Hematopoietic multipotent progenitor cell treated with erythropoietin and hydrocortisone succinate and interleukin-3 and kit ligand, for 15 days (in vitro differentiated cells): ENCODE measurements around the gene CDK2AP2.
"Not testable (repeated sequence)": the region's sequence is repeated elsewhere in the genome, so short reads cannot be mapped to it uniquely, and the experiment has no call there.

Experiments used
- DNase-seq: peaks from one replicate; pipeline ENCODE4 v3.0.0-alpha.2; 2015; ENCODE audit warnings: low spot score

CDK2AP2 gene, protein sequence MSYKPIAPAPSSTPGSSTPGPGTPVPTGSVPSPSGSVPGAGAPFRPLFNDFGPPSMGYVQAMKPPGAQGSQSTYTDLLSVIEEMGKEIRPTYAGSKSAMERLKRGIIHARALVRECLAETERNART

DNA sequence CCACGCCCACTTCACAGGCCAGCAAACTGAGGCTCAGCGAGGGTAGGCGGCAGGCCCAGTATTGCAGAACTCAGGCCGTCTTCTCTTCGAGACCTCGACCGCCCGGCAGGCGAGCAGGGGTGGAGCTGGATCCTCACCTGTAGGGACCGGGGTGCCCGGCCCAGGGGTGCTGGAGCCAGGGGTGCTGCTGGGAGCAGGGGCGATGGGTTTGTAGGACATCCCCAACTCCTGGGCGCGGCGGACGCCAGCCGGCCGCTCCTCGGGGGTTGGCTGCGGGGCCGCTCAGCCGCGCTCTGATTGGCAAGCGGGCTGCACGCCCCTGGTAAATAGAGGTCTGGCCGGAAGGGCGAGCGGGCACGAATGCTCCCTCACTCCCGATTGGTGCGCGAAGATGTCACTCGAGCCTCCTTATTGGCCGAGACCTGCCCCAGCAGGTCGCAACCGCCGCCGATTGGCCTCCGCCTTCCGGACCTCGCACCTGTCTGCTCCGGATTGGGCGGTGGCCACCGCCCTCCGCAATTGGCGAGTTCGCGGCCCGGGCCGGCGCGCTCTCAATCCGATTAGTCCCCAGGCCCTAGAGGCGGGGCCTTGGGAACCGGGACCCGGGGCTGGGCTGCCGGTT, at the start of gene CDK2AP2:
Gene CDK2AP2 (minus strand): TSS at position 299 of the 622 bp plus-strand sequence. CDS start 80 bp downstream, at position 219.
- DNase-seq, result peak; percentile 97

DNA sequence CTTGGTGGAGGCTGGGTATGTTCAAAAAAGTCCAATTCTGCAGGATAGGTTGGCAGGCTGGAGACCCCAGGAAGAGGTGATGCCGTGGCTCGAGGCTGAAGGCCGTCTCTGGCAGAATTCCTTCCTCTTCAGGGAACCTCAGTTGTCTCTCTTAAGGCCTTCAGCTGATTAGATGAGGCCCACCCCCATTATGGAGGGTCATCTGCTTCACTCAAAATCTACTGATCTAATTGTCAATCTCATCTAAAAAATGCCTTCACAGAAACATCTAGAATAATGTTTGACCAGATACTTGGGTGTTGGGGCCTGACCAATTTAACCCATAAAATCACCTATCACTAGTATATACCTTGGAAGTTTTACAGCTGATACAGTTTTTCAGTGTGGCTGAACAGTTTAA, 48.3 kb upstream of the CDK2AP2 start:
- DNase-seq, result no peak

DNA sequence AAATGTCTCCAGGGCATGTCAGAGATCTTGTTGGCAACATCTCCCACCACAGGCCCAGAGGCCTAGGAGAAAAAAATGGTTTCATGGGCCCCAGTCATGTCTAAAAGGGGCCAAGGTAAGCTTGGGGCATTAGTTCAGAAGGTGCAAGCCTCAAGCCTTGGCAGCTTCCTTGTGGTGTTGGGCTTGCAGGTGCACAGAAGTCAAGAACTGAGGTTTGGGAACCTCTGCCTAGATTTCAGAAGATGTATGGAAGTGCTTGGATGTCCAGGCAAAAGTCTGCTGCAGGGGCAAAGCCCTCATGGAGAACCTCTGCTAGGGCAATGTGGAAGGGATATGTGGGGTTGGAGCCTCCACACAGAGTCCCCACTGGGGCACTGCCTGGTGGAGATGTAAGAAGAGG, 43.7 kb upstream of the CDK2AP2 start:
- not testable (repeated sequence) for DNase-seq

DNA sequence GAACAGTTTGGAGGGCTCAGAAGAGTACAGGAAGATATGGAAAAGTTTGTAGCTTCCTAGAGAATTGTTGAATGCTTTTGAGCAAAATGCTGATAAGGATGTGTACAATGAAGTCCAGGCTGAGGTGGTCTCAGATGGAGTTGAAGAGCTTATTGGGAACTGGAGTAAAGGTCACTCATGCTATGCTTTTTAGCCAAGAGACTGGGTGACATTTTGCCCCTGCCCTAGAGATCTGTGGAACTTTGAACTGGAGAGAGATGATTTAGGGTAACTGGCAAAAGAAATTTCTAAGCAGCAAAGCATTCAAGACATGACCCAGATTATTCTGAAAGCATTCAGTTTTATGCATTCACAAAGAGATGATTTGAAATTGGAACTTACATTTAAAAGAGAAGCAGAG, 43.2 kb upstream of the CDK2AP2 start:
- DNase-seq, result no peak

DNA sequence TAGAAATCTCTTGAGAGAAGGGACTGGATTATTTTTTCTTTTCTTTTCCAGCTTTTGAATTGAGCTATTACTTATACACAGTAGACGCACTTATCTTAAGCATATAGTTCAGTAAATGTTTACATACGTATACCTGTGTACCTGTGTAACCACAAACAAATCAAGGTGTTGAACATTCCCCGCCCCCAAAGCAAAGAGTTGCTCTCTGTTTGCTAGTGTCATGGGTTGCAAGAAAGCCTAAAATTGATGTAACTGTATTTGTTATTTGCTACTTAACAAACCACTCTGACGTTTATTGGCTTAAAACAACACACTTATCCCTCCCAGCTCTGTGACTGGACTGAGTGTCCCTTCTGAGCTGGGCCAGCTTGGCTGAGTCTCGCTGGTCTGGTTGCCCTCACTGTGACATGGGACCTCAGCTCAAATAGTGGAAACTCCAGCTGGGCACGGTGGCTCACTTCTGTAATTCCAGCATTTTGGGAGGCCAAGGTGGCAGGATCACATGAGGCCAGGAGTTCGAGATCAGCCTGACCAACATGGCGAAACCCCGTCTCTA, 40.7 kb upstream of the CDK2AP2 start:
- DNase-seq, result no peak

DNA sequence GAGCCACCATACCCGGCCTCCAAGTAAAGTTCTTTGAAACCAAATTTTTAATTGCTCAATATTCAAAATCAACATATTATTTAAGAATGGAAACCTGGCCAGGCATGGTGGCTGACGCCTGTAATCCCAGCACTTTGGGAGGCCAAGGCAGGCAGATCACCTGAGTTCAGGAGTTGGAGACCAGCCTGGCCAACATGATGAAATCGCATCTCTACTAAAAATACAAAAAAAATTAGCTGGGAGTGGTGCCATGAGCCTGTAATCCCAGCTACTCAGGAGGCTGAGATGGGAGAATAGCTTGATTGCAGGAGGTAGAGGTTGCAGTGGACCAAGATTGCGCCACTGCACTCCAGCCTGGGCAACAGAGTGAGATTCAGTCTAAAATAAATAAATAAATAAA, 40.1 kb upstream of the CDK2AP2 start:
- DNase-seq, result not testable (repeated sequence)

DNA sequence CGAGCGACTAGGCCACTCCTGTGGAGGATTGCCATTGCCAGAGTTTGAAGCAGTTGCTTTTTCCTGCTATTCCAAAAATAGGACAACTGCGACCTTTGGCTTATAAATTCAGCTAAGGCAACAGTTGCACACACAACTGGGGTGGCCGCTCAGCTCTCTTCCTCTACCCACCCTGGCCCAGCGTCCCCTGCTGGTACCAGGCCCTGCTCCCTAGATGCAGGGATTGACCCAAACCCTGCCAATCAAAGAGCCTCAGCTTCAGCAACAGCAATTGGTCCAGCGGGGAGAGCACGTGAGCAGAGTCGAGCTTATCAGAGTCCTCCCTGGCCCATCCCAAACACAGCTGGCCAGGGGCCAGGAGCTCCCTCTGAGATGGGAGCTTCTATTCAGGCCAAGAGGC, 37.3 kb upstream of the CDK2AP2 start:
- peak; percentile 57 for DNase-seq

DNA sequence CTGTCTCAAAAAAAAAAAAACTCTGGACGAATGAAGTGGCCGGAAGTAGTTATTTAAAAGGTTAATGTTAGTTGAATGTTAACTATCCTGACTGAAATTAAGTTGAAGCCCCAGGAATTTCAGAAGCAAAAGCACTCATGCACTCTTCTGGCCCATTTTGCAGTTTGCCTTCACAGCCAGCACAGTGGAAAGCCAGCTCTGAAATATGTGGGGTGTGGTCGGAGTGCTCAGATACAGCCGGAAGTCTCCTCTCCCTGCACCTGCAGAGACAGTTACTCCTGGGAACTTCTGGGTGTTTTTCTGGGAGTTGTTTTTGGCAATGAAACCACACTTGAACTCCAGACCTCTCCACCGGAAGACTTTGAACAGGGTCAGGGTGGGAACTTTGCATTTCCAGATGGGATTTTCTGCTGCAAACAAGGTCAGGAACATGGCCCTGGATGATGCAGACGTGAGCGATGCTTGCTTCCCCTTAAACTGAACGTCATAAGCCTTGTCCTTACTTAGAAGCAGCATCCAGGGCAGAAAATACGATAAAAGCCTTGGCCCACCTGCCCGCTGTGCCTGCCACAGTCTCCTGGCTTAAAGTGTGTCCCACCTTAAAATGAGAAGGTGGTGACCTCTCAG, 36.8 kb upstream of the CDK2AP2 start:
- DNase-seq, result no peak

DNA sequence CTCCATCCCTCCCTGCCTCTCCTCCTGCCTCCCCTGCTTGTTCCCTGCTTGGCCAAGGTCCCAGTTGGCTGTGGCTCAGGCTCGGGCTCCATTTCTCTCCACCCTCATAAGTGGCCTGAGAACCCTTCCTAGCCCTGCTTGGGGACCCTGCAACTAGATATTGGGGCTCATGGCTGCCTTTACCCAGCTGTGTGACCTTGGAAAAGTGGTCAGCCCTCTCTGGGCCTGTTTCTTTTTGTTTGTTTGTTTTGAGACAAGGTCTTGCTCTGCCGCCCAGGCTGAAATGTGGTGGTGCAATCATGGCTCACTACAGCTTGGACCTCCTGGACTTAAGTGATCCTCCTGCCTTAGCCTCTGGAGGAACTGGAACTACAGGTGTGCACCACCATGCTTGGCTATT, 35.6 kb upstream of the CDK2AP2 start:
- DNase-seq, result no peak

DNA sequence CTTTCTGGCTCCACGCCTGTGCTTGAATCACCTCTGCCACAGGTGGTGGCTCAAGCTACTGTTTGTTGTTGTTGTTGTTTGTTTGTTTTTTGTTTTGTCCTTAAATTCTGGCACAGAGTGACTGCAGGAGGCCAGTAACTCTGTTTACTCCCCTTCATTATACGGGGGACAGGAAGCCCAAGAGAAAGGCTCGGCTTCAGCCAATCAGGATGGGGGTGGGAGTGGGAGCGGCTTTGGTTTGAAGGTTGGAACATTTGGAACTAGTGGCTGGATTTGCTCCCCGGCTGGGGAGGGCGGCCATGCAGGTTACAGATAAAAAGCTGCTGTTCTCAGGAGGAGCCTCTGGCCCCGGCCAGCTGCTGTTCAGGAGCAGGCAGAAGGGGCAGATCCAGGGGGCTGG, 35.0 kb upstream of the CDK2AP2 start:
- DNase-seq, result no peak

DNA sequence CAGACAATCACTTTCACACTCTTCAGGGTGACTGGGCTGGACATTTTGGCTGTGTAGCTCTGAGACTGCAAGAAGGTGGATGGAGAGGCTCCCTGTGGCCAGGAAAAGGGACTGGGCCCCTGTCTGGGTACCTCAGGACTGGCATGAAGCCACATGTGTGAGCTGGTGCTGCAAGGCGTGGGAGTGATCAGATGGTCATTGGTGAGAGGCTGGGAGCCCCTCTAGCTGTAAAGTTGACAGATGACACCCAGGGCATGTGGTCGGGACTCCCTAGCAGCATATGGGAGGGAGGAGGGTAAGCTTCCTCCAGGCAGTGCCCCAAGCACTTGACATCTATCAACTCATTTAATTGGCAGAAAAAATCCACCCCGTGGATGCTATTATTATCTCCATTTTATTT, 34.2 kb upstream of the CDK2AP2 start:
- no peak for DNase-seq

DNA sequence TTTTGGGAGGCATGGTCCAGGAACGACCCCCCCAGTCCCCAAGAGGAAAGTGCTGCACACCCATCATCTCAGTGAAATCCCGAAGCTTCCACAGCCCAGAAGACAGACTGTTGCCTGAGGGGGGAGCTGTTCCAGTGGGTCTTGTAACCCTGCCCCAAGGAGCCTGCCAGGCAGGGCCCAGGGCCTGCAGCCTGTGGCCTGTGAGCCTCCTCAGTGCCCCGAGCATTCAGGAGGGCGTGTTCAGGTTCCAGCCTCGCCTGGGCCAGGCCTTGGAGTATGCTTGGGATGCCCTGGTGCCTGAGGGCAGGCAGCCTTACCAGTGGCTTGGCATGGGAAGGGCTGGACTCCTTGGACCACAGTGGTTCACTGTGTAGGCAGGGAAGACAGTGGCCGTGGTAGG, 33.2 kb upstream of the CDK2AP2 start:
- DNase-seq, result no peak

DNA sequence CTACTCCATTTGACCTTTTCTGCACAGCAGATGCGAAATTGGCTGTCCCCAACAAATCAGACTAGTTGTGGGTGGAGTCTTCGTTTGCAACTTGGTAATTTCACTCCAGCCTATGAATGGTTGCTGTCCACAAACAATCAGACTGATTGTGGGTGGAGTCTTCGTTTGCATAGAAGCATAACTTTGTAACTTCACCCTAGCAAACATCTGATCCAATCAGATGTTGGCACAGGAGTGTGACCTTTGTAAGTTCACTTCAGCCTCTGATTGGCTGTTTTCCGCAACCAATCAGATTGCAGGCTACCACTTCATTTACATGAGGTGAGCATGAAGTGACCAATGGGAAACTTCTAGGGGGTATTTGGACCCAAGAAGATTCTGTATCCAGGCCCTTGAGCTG, 31.6 kb upstream of the CDK2AP2 start:
- no peak for DNase-seq

DNA sequence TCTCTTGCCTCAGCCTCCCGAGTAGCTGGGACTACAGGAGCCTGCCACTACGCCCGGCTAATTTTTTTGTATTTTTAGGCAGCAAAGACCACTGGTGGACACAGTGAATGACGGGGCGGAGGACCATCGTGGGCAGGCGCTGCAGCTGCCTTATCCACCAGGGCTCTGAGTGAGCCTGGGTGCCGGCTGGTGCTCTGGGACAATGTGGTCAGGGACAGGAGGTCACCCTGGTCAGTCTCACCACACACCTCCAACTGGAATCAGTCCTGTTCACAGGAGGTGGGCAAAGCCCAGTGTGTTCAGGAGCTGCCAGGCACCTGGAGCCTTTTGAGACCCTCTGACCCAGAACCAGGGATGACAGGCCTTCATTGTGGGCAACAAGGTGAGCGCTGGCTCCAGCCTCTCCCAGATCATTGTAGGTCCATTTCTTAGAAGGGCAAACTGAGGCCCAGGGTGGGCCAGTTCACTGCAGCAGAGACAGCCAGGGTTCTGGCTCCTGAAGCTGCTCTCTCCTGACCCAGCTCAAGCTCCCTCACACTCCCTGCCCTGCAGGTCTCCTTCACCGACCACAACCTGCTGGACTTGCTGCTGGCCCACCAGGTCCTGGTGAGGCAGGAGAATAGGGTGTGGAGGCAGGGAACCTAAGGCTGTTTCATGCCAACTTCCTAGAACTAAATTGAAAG, 31.0 kb upstream of the CDK2AP2 start:
- DNase-seq, result no peak

DNA sequence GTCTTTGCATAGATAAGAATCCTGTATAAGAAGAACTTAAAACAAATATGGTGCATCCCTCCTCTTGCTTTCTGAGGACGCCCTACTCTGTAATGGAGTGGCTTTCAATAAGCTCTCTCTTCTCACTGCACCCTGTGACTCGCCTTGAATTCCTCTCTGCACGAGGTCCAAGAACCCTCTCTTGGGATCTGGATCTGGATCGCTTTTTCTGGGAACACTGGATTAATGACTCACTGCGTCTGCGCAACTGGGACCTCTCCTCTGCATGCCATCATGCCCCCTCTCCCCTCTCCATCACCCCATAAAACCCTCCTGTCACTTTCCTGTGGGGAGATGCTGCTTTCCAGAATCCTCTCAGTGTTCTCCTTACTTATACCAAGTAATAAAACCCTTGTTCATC, 30.3 kb upstream of the CDK2AP2 start:
- DNase-seq, result no peak

DNA sequence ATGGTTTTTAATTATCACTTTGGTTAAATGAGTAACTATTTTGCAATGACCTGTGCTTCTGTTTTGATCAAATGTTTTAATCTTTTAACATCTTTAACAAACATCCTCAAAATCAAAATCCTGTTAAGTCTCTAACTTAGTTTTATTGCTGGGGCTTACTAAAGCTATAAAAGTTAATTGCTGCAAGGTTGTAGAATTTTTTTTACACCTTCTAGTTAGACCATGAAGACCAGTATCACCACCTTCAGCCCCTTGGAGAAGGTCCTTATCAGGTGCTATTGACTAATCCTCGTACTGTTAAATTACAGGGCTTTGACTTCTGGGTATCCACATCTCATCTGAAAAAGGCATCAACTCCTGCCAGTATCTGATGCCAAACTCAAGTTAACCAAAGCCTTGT, 27.6 kb upstream of the CDK2AP2 start:
- DNase-seq, result no peak

DNA sequence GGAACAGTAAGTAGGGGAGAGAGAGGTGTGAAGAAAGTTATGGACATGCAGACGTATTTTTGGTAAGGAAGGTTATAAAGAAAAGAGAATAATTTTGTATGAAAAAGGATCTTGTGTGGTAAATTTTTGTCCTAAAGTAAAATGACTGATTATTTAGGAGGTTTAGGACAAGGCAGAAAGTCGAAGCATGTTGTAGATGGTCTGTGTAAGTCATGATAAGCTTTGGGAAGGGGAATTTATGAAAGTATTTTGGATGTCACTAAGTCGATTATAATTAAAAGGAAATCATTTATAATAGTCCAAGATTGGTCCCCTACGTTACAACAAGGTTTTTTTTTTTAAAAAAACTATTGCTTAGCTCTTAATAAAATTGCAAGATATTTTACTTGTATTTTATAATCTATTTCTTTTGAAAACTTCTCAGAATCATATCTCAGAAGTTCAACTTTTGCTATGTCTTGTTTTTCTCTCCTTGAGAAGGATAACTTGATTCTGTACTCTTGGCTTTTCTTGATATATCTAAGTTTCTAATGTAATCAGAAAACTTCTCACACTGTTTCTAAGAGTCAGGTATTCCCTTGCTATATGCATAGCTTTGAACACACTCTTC, 26.2 kb upstream of the CDK2AP2 start:
- no peak for DNase-seq

DNA sequence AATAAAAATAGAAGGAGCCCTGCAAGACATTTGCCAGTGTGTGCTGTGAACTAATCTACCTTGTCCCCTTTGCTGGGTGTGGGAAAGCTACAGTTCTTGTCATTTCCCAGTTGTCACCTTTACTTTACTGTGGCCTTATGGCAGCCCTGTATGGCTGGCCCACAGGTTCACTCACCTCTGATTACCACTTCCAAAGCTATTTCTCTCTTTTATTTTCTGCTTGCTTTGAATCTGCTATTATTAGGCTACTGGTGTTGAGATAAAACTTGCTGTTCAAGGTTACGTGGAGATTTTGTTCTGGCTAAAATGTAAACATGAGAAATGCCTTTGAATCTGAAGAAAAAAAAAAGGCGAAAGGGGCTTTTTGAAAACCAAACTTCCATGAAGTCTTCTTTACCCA, 24.9 kb upstream of the CDK2AP2 start:
- no peak for DNase-seq

DNA sequence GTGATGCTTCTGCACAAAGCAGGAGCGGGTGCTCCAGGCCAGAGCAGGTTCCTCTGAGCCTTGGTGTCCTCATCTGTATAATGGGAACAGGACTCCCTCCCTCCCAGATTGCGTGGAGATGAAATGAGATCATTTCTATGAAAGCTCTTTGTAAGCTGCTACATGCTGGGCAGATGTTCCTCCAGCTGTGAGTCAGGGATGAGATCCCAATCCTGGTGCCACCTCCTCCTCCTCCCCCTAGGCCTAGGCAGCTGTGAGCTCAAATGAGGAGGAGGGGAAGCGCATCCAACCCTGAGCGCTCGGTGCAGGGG, 22.3 kb upstream of the CDK2AP2 start:
- DNase-seq, result no peak

DNA sequence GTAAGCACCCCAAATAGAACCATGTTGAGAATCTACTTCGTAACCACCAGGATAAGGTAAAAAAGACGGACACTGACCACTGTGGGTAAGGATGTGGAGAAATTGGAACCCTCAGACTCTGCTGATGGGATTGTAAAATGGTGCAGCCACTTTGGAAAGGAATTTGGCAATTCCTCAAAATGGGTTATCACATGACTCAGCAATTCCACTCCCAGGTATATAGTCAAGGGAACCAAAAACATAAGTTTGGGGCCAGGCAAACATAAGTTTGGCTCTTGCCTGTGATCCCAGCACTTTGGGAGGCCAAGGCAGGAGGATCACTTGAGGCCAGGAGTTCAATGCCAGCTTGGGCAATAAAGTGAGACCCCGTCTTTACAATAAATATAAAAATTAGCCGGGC, 20.4 kb upstream of the CDK2AP2 start:
- no peak for DNase-seq

DNA sequence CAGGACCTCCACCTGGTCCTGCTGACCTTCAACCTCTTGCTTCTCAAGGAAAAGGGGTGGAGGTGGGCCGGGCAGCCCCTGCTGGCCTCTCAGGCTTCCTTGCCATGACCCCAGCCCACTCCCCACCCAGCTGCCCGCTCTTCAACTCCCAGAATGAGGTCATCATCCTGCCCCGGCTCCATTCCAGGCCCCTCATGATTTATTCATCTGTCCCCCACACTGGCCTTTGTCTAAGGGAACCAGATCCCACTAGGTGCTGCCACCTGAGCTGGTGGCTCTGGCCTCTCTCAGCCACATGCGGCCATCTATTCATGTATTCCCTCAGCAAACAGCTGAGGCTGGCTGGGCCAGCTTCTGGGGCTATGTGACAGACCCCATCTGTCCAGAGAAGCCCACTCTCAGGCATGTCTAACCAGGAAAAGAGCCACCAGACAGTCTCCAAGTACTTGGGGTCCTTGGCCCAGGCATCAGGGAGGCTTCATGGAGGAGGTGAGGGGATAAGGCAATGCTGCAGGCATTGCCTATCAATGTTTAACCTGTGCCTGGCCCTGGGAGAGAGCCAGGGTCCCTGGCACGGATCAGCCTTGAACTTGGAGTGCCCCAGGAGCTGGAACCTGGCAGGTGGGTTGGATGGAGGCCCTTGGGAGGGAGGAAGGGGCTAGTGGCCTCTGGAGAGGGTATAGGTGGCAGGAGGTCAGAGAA, 17.5 kb upstream of the CDK2AP2 start:
- no peak for DNase-seq

DNA sequence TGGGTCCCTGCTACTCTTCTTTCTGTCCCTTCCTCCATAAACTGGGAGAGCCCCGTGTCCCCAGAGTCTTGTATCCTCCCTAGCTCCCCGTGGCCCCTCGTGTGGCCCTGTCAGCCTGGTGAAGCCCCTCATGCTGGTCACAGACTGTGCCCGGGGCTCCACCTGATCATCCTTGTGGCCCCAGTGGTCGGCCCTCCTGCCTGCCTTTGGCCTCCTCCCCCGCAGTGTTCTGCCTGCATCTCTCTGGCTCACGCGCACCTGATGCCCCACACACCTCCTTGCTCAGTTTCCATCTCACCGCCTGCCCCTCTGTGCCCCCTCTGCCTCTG, 16.5 kb upstream of the CDK2AP2 start:
- DNase-seq, result no peak
